H1 (cell line): ENCODE data around the gene GPR176. TPM values are rescaled to one million over a fixed set of nuclear protein-coding genes. Genes with fewer than 3 reads are reported as not detected.

ENCODE experiments used
- CTCF ChIA-PET: fragments of 300-600 bp; sonication (Branson Sonifier 250); formaldehyde crosslinking; loops from one replicate; lab custom pipeline; 2021; ENCODE audit not compliant: partially characterized antibody; lab: Charles Lee
- POLR2A ChIA-PET: fragments of 300-600 bp; sonication (Branson Sonifier 250); formaldehyde crosslinking; loops from one replicate; lab custom pipeline; 2021; ENCODE audit warnings: inconsistent platforms; ENCODE audit not compliant: partially characterized antibody; lab: Charles Lee
- DNase-seq, 2 experiments: peaks; one replicate each; pipeline versions ENCODE4 v3.0.0 to v3.0.0-alpha.2; 2010 to 2022; ENCODE audit warnings: low spot score in 2 of 2, low read depth in 1 of 2, mixed read lengths in 1 of 2
- FAIRE-seq: peaks from 2 replicates; lab custom pipeline; 2011; peaks lifted over from hg19 to GRCh38; lab: Jason Lieb, UNC
- H2AFZ ChIP-seq: 2 replicates; pipeline ENCODE4 v1.8.1; 2012; ENCODE audit warnings: low read length, inconsistent platforms
- H2AK5ac ChIP-seq: 2 replicates; pipeline ENCODE4 v1.6.1; 2013; ENCODE audit warnings: low read depth, low read length
- H2BK120ac ChIP-seq: replicated peaks from 2 replicates; pipeline ENCODE3; 2013; ENCODE audit warnings: low read depth, low read length, inconsistent platforms
- H2BK12ac ChIP-seq: 2 replicates; pipeline ENCODE4 v1.6.1; 2013; ENCODE audit warnings: low read depth, low read length
- H2BK15ac ChIP-seq: 2 replicates; pipeline ENCODE4 v1.6.1; 2013; ENCODE audit warnings: low read length
- H2BK20ac ChIP-seq: 2 replicates; pipeline ENCODE4 v1.6.1; 2013; ENCODE audit warnings: low read length
- H2BK5ac ChIP-seq: 2 replicates; pipeline ENCODE4 v1.6.1; 2013; ENCODE audit warnings: low read depth, low read length
- H3K14ac ChIP-seq: 2 replicates; pipeline ENCODE4 v1.6.1; 2013; ENCODE audit warnings: inconsistent platforms; ENCODE audit not compliant: insufficient read length
- H3K18ac ChIP-seq: 2 replicates; pipeline ENCODE4 v1.6.1; 2013; ENCODE audit warnings: low read length; ENCODE audit errors: extremely low read depth
- H3K23ac ChIP-seq: 2 replicates; pipeline ENCODE4 v1.6.1; 2013; ENCODE audit warnings: inconsistent platforms; ENCODE audit not compliant: insufficient read length
- H3K23me2 ChIP-seq: 2 replicates; pipeline ENCODE4 v1.6.1; 2013; ENCODE audit warnings: low read depth, low read length
- H3K27ac ChIP-seq: 2 replicates; pipeline ENCODE4 v1.6.1; 2011; ENCODE audit warnings: low read depth, low read length, inconsistent platforms
- H3K27me3 ChIP-seq, 4 experiments: replicated peaks in 1 of 4; 1 replicate in 1 of 4; 2 replicates in 3 of 4; pipeline versions ENCODE4 v1.6.1 to v1.8.1; 2011 to 2013; ENCODE audit warnings: low read length in 3 of 4, mild to moderate bottlenecking in 3 of 4, inconsistent platforms in 2 of 4, mixed read lengths in 2 of 4, moderate library complexity in 1 of 4; ENCODE audit not compliant: control insufficient read depth in 3 of 4, insufficient read depth in 3 of 4; ENCODE audit errors: extremely low read depth in 1 of 4
- H3K36me3 ChIP-seq, 4 experiments: 2 replicates each; pipeline versions ENCODE4 v1.6.1 to v1.8.1; 2011 to 2013; ENCODE audit warnings: mild to moderate bottlenecking in 4 of 4, low read length in 3 of 4, moderate library complexity in 2 of 4, control low read depth in 1 of 4, inconsistent platforms in 1 of 4; ENCODE audit not compliant: insufficient read depth in 4 of 4, control insufficient read depth in 2 of 4
- H3K4ac ChIP-seq: replicated peaks from 2 replicates; pipeline ENCODE3; 2013; ENCODE audit warnings: low read length, low read depth, mixed read lengths, inconsistent platforms; ENCODE audit not compliant: insufficient read length
- H3K4me1 ChIP-seq, 4 experiments: replicated peaks in 1 of 4; 1 replicate in 1 of 4; 2 replicates in 3 of 4; pipeline versions ENCODE4 v1.6.1 to v1.8.1; 2011 to 2013; ENCODE audit warnings: low read length in 3 of 4, inconsistent platforms in 2 of 4, mixed read lengths in 1 of 4; ENCODE audit not compliant: insufficient read depth in 4 of 4, control insufficient read depth in 3 of 4
- H3K4me2 ChIP-seq, 2 experiments: 2 replicates each; pipeline versions ENCODE4 v1.6.1 to v1.8.1; 2011 to 2013; ENCODE audit warnings: low read depth in 2 of 2, low read length in 2 of 2, control low read depth in 1 of 2, inconsistent platforms in 1 of 2, mild to moderate bottlenecking in 1 of 2; ENCODE audit not compliant: insufficient read depth in 1 of 2
- H3K4me3 ChIP-seq, 4 experiments: fragments of 200-600, 300-600 bp in 1 of 4; sonication (generic), shearing (Covaris generic), sonication (Bioruptor Twin) in 1 of 4; 2 replicates each; pipeline versions ENCODE4 v1.5.1 to v1.8.1; 2011 to 2016; ENCODE audit warnings: low read length in 4 of 4, low read depth in 3 of 4, control low read depth in 2 of 4, inconsistent platforms in 2 of 4, mild to moderate bottlenecking in 2 of 4, mixed read lengths in 1 of 4, moderate library complexity in 1 of 4; ENCODE audit not compliant: insufficient read depth in 2 of 4; ENCODE audit errors: extremely low read depth in 1 of 4
- H3K56ac ChIP-seq: replicated peaks from 2 replicates; pipeline ENCODE3; 2013; ENCODE audit warnings: low read depth, mild to moderate bottlenecking, mixed read lengths, low read length, inconsistent platforms; ENCODE audit not compliant: insufficient read length
- H3K79me1 ChIP-seq: 2 replicates; pipeline ENCODE4 v1.6.1; 2013; ENCODE audit warnings: low read depth, low read length, control low read depth
- H3K79me2 ChIP-seq, 2 experiments: 2 replicates each; pipeline versions ENCODE4 v1.6.1 to v1.8.1; 2012 to 2013; ENCODE audit warnings: low read length in 2 of 2, mild to moderate bottlenecking in 2 of 2, inconsistent platforms in 1 of 2; ENCODE audit not compliant: insufficient read depth in 2 of 2, control insufficient read depth in 1 of 2
- H3K9ac ChIP-seq, 4 experiments: replicated peaks in 1 of 4; 1 replicate in 1 of 4; 2 replicates in 3 of 4; pipeline versions ENCODE4 v1.6.1 to v1.8.1; 2011 to 2013; ENCODE audit warnings: low read depth in 3 of 4, low read length in 3 of 4, control low read depth in 2 of 4, mild to moderate bottlenecking in 2 of 4, moderate library complexity in 2 of 4, inconsistent platforms in 1 of 4; ENCODE audit errors: extremely low read depth in 1 of 4
- H3K9me3 ChIP-seq, 2 experiments: 2 replicates each; pipeline versions ENCODE4 v1.6.1 to v1.8.1; 2012 to 2013; ENCODE audit warnings: mild to moderate bottlenecking in 2 of 2, moderate library complexity in 2 of 2, control low read depth in 1 of 2, inconsistent platforms in 1 of 2, low read depth in 1 of 2, low read length in 1 of 2, mixed read lengths in 1 of 2; ENCODE audit not compliant: insufficient read depth in 2 of 2
- H4K20me1 ChIP-seq, 2 experiments: replicated peaks in 1 of 2; 2 replicates each; pipeline versions ENCODE3 to v1.8.1; 2011 to 2013; ENCODE audit warnings: inconsistent platforms in 2 of 2, low read length in 2 of 2, mild to moderate bottlenecking in 1 of 2; ENCODE audit not compliant: insufficient read depth in 2 of 2, control insufficient read depth in 1 of 2
- H4K5ac ChIP-seq: 2 replicates; pipeline ENCODE4 v1.6.1; 2013; ENCODE audit warnings: low read length, low read depth, mixed read lengths, inconsistent platforms; ENCODE audit not compliant: insufficient read length
- H4K8ac ChIP-seq: 2 replicates; pipeline ENCODE4 v1.8.0; 2013; ENCODE audit warnings: mild to moderate bottlenecking, moderate library complexity, low read length, inconsistent platforms; ENCODE audit not compliant: insufficient read depth; ENCODE audit errors: extremely low read depth
- H4K91ac ChIP-seq: replicated peaks from 2 replicates; pipeline ENCODE3; 2013; ENCODE audit warnings: low read length, mixed read lengths, inconsistent platforms; ENCODE audit not compliant: insufficient read length
- ATF3 ChIP-seq: IDR thresholded peaks from 2 replicates; pipeline ENCODE4 v1.6.1; 2011; ENCODE audit warnings: low read depth, mild to moderate bottlenecking, low read length; ENCODE audit not compliant: insufficient read depth
- BCL11A ChIP-seq, 2 experiments: IDR thresholded peaks; one replicate each; pipeline ENCODE4 v1.6.1; 2011; ENCODE audit warnings: low read depth in 2 of 2, low read length in 2 of 2, mild to moderate bottlenecking in 2 of 2
- CTBP2 ChIP-seq: IDR thresholded peaks from 2 replicates; pipeline ENCODE4 v1.7.0; 2011; ENCODE audit warnings: borderline replicate concordance, mild to moderate bottlenecking, moderate library complexity, mixed read lengths, low read length; ENCODE audit not compliant: insufficient read depth, insufficient read length
- NRF1 ChIP-seq: IDR thresholded peaks from 2 replicates; pipeline ENCODE4 v1.6.1; 2011; ENCODE audit warnings: mild to moderate bottlenecking, low read depth, low read length, improper control_type of control experiment
- PHF8 ChIP-seq: fragments of 200-600 bp; sonication (generic); conservative IDR thresholded peaks from 2 replicates; pipeline ENCODE4 v1.7.1; 2012; ENCODE audit warnings: low read depth, mild to moderate bottlenecking, inconsistent platforms, low read length, moderate library complexity
- POU5F1 ChIP-seq: IDR thresholded peaks from 2 replicates; pipeline ENCODE4 v1.6.1; 2011; ENCODE audit warnings: low read depth, mild to moderate bottlenecking, low read length, moderate library complexity
- SP4 ChIP-seq: IDR thresholded peaks from 2 replicates; pipeline ENCODE4 v1.6.1; 2012; ENCODE audit warnings: low read length, inconsistent platforms
- TBP ChIP-seq: IDR thresholded peaks from 2 replicates; pipeline ENCODE4 v1.6.1; 2011; ENCODE audit warnings: low read depth, low read length, improper control_type of control experiment
- TEAD4 ChIP-seq: IDR thresholded peaks from 2 replicates; pipeline ENCODE4 v1.6.1; 2012; ENCODE audit warnings: low read depth, low read length, inconsistent platforms, mixed read lengths
- WGBS, 2 experiments: shearing (Covaris generic) in 1 of 2; methylation state at CpG; one replicate each; pipeline versions ENCODE4 v1.1.6 to v1.1.7; 2013 to 2015; ENCODE audit warnings: low lambda C conversion rate in 2 of 2, mixed read lengths in 2 of 2, inconsistent platforms in 1 of 2, low coverage in 1 of 2, missing lambda C conversion rate in 1 of 2; ENCODE audit not compliant: insufficient replicate concordance in 2 of 2, insufficient coverage in 1 of 2, insufficient read length in 1 of 2; ENCODE audit errors: extremely low coverage in 1 of 2, missing lambda C conversion rate in 1 of 2; 5-methylcytosine and 5-hydroxymethylcytosine counted together
- polyA plus RNA-seq, 7 experiments: library from polyadenylated mRNA; depleted of rRNA in 3 of 7; stranded (reverse) in 5 of 7; unstranded in 2 of 7; fragments of >200 nt in 5 of 7; fragments of 200-250 nt in 2 of 7; gene quantifications; 1 replicate in 5 of 7; 2 replicates in 1 of 7; 4 replicates in 1 of 7; pipeline versions ENCODE4 v1.2.1 to v1.2.3, GENCODE V29; 2011 to 2013; ENCODE audit warnings: missing spikeins in 2 of 7, mixed read lengths in 2 of 7
- total RNA-seq: library from RNA; stranded (reverse); fragmentation: NEBNext Ultra II Directional; extraction: Animal tissue kit (Norgen Biotek cat#: 25700); gene quantifications from 2 replicates; pipeline ENCODE4 v1.2.1, GENCODE V29; 2021

GPR176 gene
- total and polyA plus RNA-seq, 2 of the 8 experiments (the other 6 are each of a cell fraction or from before 2014, with no cell fraction given) = 190 to 281 TPM

GRCh38 chr15:39857132-39857531, 62.9 kb downstream of the GPR176 start:
- Histone ChIP-seq H2AK5ac (no peak overlapping the region), H2BK120ac (no peak overlapping the region), H3K27ac (no peak overlapping the region), H3K27me3 (no peaks in the 10 kb centered on the region), H3K56ac (no peak overlapping the region), H2AFZ (no peak overlapping the region), H4K8ac (no peak overlapping the region), H3K79me1 (peaks cover 8% of the 10 kb centered on the region), H3K9ac (no peak overlapping the region), H4K20me1 (peaks cover 2 to 8% of the 10 kb centered on the region in 2 experiments), H3K9me3 (no peaks in the 10 kb centered on the region), H2BK20ac (no peak overlapping the region), H3K14ac (no peak overlapping the region), H3K4me2 (no peak overlapping the region), H3K4me1 (peaks cover 0 to 20% (median 5%) of the 10 kb centered on the region in 4 experiments; a peak in 4 of 7 replicates), H2BK15ac (no peak overlapping the region), H4K5ac (no peak overlapping the region), H3K4me3 (no peak overlapping the region), H3K79me2 (peaks cover 3 to 96% of the 10 kb centered on the region in 2 experiments; a peak in 3 of 4 replicates), H3K23me2 (no peaks in the 10 kb centered on the region), H3K4ac (no peak overlapping the region), H4K91ac (no peak overlapping the region), H2BK12ac (no peak overlapping the region), H3K18ac (no peak overlapping the region), H3K36me3 (peaks cover 0 to 4% (median 0%) of the 10 kb centered on the region in 4 experiments; a peak in 2 of 8 replicates), H2BK5ac (no peak overlapping the region), H3K23ac (no peak overlapping the region)
- no peak for TF ChIP-seq TBP
- no peak for TF ChIP-seq POU5F1
- no peak for TF ChIP-seq PHF8
- no peak for TF ChIP-seq BCL11A (IDR thresholded peaks at IDR 0.05; ENCODE audit: low read depth in 2 of 2, low read length in 2 of 2)
- TF ChIP-seq SP4 = no peak
- no peak for TF ChIP-seq ATF3
- no peak for TF ChIP-seq CTBP2
- no peak for TF ChIP-seq NRF1
- no peak for TF ChIP-seq TEAD4
- 88% methylated on average over 1 of the region's 1 CpG; no CpG with 5 or more reads in 1 of the 2 experiments for WGBS, 2 experiments
- CTCF ChIA-PET = interaction anchor here (0.5 to 1.6 kb wide), 3 partner anchors 65 to 1502 kb away, joined by 3 to 4 read pairs (median 3); no protein-coding TSS in a partner anchor
- POLR2A ChIA-PET = no interaction called here
- FAIRE-seq (no peak), DNase-seq (no peak)
